ENCODE data around the gene HIF3A. TPM values are rescaled to one million over a fixed set of nuclear protein-coding genes. Genes with fewer than 3 reads are reported as not detected.
"Not testable (repeated sequence)": the region's sequence is repeated elsewhere in the genome, so short reads cannot be mapped to it uniquely, and the experiment has no call there.

The HIF3A gene
- total RNA-seq, 1 experiment from 2014 or later, result 0.68 TPM

- peaks cover 90% of the 10 kb centered on the region for H3K27me3 Mint-ChIP-seq (ENCODE audit: unreplicated experiment)
- no peak for DNase-seq
- H3K9me3 Mint-ChIP-seq (ENCODE audit: low read depth, unreplicated experiment), result peaks cover 3% of the 10 kb centered on the region
- H3K27ac Mint-ChIP-seq (ENCODE audit: unreplicated experiment), result no peak overlapping the region
- H3K4me3 Mint-ChIP-seq (ENCODE audit: low read depth, unreplicated experiment), result no peak overlapping the region
- intact Hi-C loops (cut with micrococcal nuclease; ENCODE audit: unreplicated experiment), result no loop called here
- H3K4me1 Mint-ChIP-seq (ENCODE audit: low read depth, unreplicated experiment), result peaks cover 9% of the 10 kb centered on the region
- no TSS peak for BruUV-seq (replicated peaks)
- TF ChIP-seq, protein P1, sequence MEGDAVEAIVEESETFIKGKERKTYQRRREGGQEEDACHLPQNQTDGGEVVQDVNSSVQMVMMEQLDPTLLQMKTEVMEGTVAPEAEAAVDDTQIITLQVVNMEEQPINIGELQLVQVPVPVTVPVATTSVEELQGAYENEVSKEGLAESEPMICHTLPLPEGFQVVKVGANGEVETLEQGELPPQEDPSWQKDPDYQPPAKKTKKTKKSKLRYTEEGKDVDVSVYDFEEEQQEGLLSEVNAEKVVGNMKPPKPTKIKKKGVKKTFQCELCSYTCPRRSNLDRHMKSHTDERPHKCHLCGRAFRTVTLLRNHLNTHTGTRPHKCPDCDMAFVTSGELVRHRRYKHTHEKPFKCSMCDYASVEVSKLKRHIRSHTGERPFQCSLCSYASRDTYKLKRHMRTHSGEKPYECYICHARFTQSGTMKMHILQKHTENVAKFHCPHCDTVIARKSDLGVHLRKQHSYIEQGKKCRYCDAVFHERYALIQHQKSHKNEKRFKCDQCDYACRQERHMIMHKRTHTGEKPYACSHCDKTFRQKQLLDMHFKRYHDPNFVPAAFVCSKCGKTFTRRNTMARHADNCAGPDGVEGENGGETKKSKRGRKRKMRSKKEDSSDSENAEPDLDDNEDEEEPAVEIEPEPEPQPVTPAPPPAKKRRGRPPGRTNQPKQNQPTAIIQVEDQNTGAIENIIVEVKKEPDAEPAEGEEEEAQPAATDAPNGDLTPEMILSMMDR (IDR thresholded peaks at IDR 0.05; ENCODE audit: unreplicated experiment), result no peak
- H3K36me3 Mint-ChIP-seq (ENCODE audit: insufficient read depth, unreplicated experiment), result no peaks in the 10 kb centered on the region
- CTCF ChIA-PET, result interaction anchor here (0.6 to 1.1 kb wide), 3 partner anchors 127 to 218 kb away, joined by 3 read pairs; no protein-coding TSS in a partner anchor
Measured at GRCh38 chr19:46256855-46257254, 40.0 kb upstream of the HIF3A start.

- Mint-ChIP-seq H3K4me1 (ENCODE audit: low read depth, unreplicated experiment) (peaks cover 21% of the 10 kb centered on the region), H3K27me3 (ENCODE audit: unreplicated experiment) (peaks cover 71% of the 10 kb centered on the region)
- DNase-seq; H3K36me3 Mint-ChIP-seq (ENCODE audit: insufficient read depth, unreplicated experiment); intact Hi-C loops (cut with micrococcal nuclease; ENCODE audit: unreplicated experiment); H3K27ac Mint-ChIP-seq (ENCODE audit: unreplicated experiment); H3K9me3 Mint-ChIP-seq (ENCODE audit: low read depth, unreplicated experiment); H3K4me3 Mint-ChIP-seq (ENCODE audit: low read depth, unreplicated experiment); BruUV-seq (replicated peaks): not testable (repeated sequence)
- CTCF ChIA-PET, result interaction anchor here (5.3 kb wide), 1 partner anchor 182 kb away, joined by 54 read pairs; no protein-coding TSS in a partner anchor
Measured at GRCh38 chr19:46261501-46261900, 35.3 kb upstream of the HIF3A start.

- BruUV-seq (replicated peaks); H3K36me3 Mint-ChIP-seq (ENCODE audit: insufficient read depth, unreplicated experiment); H3K9me3 Mint-ChIP-seq (ENCODE audit: low read depth, unreplicated experiment); H3K27ac Mint-ChIP-seq (ENCODE audit: unreplicated experiment); intact Hi-C loops (cut with micrococcal nuclease; ENCODE audit: unreplicated experiment): not testable (repeated sequence)
- Mint-ChIP-seq H3K27me3 (ENCODE audit: unreplicated experiment) (peaks cover 71% of the 10 kb centered on the region), H3K4me1 (ENCODE audit: low read depth, unreplicated experiment) (peaks cover 21% of the 10 kb centered on the region), H3K4me3 (ENCODE audit: low read depth, unreplicated experiment) (peak overlapping the region; percentile 3)
- DNase-seq, result peak; percentile 65
- CTCF ChIA-PET, result interaction anchor here (0.6 to 5.3 kb wide), 2 partner anchors 22 to 184 kb away, joined by 4 to 54 read pairs; no protein-coding TSS in a partner anchor
Measured at GRCh38 chr19:46262684-46263296, 34.1 kb upstream of the HIF3A start.

DNA sequence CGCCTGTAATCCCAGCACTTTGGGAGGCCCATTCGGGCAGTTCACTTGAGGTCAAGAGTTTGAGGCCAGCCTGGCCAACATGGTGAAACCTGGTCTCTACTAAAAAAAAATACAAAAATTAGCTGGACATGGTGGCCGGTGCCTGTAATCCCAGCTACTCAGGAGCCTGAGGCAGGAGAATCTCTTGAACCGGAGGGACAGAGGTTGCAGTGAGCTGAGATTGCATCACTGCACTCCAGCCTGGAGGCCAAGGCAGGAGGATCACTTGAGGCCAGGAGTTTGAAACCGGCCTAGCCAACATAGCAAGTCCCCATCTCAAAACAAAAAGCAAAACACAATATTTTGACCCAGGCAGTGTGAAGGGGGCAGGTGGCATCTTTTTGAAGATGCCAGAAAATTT lies 32.0 kb upstream of the HIF3A start:
- intact Hi-C loops (cut with micrococcal nuclease; ENCODE audit: unreplicated experiment), result loop anchor here (1.0 to 2.0 kb wide), 4 partner anchors 72 to 236 kb away; no protein-coding TSS in a partner anchor
- not testable (repeated sequence) for BruUV-seq (replicated peaks); H3K9me3 Mint-ChIP-seq (ENCODE audit: low read depth, unreplicated experiment); DNase-seq; H3K27ac Mint-ChIP-seq (ENCODE audit: unreplicated experiment); H3K36me3 Mint-ChIP-seq (ENCODE audit: insufficient read depth, unreplicated experiment); H3K4me3 Mint-ChIP-seq (ENCODE audit: low read depth, unreplicated experiment)
- peaks cover 71% of the 10 kb centered on the region for H3K27me3 Mint-ChIP-seq (ENCODE audit: unreplicated experiment)
- CTCF ChIA-PET, result interaction anchor here (0.6 to 5.3 kb wide), 16 partner anchors 16 to 1419 kb away, joined by 3 to 54 read pairs (median 4); partner anchors contain the start of gene CCDC61
- H3K4me1 Mint-ChIP-seq (ENCODE audit: low read depth, unreplicated experiment), result peaks cover 12% of the 10 kb centered on the region

GRCh38 chr19:46265217-46265828 lies 31.5 kb upstream of the HIF3A start:
- TF ChIP-seq, protein P1 (IDR thresholded peaks at IDR 0.05; ENCODE audit: unreplicated experiment), result peak; percentile 83
- no TSS peak for BruUV-seq (replicated peaks)
- CTCF ChIA-PET, result interaction anchor here (0.6 to 5.3 kb wide), 17 partner anchors 15 to 1420 kb away, joined by 3 to 54 read pairs (median 4); partner anchors contain the start of gene CCDC61
- Mint-ChIP-seq H3K4me3 (ENCODE audit: low read depth, unreplicated experiment) (no peak overlapping the region), H3K9me3 (ENCODE audit: low read depth, unreplicated experiment) (no peaks in the 10 kb centered on the region), H3K27ac (ENCODE audit: unreplicated experiment) (no peak overlapping the region), H3K27me3 (ENCODE audit: unreplicated experiment) (peaks cover 71% of the 10 kb centered on the region), H3K36me3 (ENCODE audit: insufficient read depth, unreplicated experiment) (peaks cover 5% of the 10 kb centered on the region), H3K4me1 (ENCODE audit: low read depth, unreplicated experiment) (peaks cover 12% of the 10 kb centered on the region)
- peak; percentile 88 for DNase-seq
- intact Hi-C loops (cut with micrococcal nuclease; ENCODE audit: unreplicated experiment), result loop anchor here (1.0 to 2.0 kb wide), 4 partner anchors 73 to 236 kb away; no protein-coding TSS in a partner anchor
